Activated T-cell treated with anti-CD3 and anti-CD28 coated beads for 4 hours (primary cell): ENCODE results near the gene MYLK.

Source experiments
- DNase-seq: peaks from one replicate; pipeline ENCODE4 v3.0.0-alpha.2; 2020

MYLK gene

DNA sequence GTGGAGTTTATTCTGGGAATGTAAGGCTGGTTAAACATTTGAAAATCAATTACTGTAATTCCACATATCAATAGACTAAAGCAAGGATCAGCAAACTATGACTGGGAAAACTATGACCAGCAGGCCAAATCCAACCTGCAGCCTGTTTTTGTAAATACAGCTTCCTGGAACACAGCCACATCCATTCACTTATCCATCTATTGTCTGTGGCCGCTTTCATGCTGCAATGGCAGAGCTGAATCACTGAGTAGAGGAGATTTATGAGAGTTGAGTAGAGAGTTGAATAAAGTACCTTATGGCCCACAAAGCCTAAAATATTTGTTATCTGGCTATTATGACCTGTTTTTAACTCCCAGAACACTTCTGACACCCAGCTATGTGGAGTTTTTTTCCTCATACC is 12.2 kb downstream of the MYLK start:
- DNase-seq = no peak

DNA sequence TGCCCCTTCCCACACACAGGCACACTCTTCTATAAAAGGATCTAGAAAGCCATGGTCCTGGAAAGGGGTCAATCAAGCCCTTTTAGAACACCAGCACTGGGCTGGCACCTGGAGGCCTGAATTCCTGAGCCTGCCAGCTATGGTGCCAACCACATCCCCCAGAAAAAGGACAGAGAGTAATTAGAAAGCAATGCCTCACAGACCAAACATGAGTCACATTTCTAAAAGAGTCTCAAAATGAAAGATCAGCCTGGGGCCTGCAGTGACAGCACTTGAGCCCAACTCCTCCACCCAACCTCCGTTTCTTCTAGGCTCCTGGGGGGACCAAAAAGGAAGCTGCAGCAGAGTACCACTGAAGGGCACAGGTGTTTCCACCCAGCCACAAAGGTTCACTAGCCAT is 14.1 kb downstream of the MYLK start:
- DNase-seq = no peak

DNA sequence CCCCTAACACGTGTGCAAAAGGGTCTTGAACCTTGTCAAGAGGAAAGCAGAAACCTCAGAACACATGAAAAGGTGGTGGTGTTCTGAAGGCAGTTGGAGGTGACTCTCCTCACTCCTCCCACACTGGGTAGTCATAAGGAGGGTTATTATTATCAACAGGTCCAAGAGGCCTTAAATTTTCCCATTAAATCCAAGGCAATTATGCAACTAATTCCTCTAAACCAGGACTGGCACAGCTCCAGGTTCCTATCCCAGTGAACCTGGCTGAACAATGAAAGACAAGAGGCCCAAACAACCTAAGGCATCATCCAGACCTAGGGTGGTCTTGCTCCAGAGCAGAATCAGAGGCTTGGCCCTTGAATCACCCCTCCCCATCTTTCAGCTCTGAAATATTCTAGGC is 15.0 kb downstream of the MYLK start:
- no peak for DNase-seq

DNA sequence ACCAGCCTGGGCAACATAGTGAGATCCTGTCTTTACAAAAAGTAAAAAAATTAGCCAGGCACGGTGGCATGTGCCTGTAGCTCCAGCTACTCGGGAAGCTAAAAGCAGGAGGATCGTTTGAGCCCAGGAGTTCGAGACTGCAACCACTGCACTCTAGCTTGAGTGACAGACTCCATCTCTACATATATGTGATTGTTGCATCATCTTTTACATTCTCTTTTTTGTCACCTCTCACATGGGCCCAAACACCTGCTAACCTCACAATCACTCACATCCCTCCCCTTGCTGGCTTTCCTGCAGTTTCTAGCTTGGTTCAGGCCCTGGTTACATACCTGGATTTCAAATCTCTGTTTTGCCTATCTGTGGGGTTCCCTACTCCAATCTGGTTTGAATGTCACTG is 19.4 kb downstream of the MYLK start:
- no peak for DNase-seq

DNA sequence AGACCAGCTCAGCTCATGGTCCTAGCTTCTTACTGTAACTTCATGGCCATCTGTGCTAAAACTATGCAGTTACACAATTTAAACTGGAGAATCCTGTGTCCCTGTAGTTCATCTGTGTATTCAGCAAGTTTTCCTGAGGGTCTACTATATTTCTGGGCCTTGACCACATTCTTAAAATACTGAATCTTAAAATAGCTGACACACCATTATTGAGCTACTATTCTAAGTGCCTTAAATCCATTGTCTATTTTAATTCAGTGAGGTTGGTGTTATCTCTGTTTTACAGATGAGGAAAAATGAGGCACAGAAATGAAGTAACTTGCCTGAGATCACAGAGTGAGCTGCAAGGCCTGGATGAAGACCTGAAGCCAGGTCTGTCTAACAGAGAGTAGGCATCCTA is 22.0 kb downstream of the MYLK start:
- no peak for DNase-seq

GRCh38 chr3:123861081-123861836 is 22.9 kb downstream of the MYLK start:
- no peak for DNase-seq

DNA sequence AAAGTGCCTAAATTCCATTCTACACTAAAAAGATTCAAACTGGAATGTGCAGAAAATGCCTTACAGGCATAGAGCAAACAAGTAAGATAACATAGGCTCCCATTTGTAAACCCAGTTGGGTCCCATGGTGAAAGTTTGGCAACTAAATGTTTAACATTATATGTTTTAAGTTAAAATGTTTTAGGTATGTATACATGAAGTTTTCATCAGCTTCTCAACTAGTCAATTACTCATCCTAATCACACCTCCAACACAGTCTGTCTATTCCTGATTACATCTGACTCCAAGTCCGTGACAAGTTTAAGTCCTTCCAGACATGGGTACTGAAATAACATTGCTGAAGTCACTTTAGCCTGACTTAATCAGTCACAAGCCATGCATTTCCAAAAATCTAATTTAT is 25.0 kb downstream of the MYLK start:
- DNase-seq = no peak

DNA sequence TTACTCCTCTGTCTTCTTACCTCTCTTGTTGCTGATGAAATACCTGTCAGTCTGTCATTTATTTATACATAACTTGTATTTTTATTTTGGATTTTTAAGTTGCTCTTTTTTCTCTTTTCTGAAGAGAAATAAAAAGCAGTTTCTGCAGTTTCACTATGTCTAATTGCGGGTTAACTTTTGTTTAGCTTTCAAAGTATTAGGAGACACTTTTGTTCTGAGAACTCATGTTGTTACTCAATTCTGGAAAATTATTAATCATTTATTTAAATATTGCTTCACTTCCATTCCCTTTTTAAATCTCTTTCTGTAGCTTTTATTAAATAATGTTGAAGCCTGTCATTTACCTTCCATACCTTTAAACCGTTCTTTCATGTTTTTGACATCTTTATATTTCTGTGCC is 29.2 kb downstream of the MYLK start:
- no peak for DNase-seq

- no peak for DNase-seq
Measured at GRCh38 chr3:123853686-123854372, 30.3 kb downstream of the MYLK start.

DNA sequence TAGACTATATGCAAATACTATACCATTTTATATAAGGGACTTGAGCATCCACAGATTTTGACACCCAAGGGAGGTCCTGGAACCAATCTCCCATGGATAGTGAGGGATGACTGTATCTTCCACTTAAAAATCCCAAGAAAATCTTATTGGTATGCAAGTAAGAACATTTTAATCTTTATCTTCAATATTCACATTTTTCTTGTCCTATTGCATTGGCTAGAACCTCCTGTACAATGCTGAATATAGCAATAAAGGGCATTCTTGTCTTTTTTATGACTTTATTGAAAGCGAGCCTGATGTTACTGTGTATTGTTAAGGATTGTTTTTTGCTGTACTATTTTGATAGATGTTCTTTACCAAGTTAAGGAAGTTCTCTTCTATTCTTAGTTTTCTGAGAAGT is 36.9 kb downstream of the MYLK start:
- DNase-seq = no peak

GRCh38 chr3:123843668-123844067 is 40.5 kb downstream of the MYLK start:
- no peak for DNase-seq

GRCh38 chr3:123842711-123843110 is 41.4 kb downstream of the MYLK start:
- no peak for DNase-seq

- DNase-seq = no peak
Measured at GRCh38 chr3:123841476-123842238, 42.5 kb downstream of the MYLK start.

- no peak for DNase-seq
Measured at GRCh38 chr3:123840961-123841360, 43.2 kb downstream of the MYLK start.

- DNase-seq = no peak
Measured at GRCh38 chr3:123837858-123838257, 46.3 kb downstream of the MYLK start.

- DNase-seq = no peak
Measured at GRCh38 chr3:123834631-123835030, 49.5 kb downstream of the MYLK start.

DNA sequence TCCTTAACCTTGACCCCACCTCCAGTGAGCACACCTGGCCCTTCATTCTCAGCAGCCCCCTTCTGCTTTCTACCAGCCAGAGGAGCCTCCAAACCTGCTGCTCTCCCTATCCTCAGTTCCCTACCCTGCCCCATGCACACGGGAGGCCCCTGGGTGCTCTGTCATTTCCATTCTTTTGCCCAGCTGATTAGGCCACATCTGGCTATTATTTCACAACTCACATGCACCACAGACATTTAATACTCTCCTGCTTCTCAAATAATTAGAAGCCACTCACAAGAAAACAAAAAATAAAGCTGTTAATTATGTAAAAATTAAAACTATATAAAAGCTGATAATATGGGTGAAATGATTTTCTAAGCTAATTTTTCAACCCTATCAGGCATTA is 50.7 kb downstream of the MYLK start:
- DNase-seq = no peak

GRCh38 chr3:123832692-123833397 is 51.3 kb downstream of the MYLK start:
- no peak for DNase-seq

DNA sequence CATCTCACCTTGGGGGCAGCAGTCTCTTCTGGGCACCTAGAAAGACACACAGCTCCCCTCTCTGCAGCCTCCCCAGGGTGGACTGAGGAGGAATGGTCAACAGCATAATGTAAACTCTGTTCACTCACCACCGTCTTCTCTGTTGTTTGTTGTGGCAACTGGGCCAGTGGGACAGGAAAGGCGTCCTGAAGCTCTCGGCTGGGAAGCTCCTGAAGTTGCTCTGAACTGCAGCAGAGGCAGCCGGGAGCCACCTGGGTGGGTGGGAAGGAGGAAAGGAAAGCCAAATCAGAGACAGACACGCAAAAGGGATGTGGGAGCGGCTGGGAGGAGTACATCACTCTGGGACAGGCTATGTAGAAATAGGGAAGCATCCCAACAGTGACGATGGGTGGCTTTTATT is 52.7 kb downstream of the MYLK start:
- no peak for DNase-seq

- DNase-seq = no peak
Measured at GRCh38 chr3:123821920-123822319, 62.2 kb downstream of the MYLK start.

DNA sequence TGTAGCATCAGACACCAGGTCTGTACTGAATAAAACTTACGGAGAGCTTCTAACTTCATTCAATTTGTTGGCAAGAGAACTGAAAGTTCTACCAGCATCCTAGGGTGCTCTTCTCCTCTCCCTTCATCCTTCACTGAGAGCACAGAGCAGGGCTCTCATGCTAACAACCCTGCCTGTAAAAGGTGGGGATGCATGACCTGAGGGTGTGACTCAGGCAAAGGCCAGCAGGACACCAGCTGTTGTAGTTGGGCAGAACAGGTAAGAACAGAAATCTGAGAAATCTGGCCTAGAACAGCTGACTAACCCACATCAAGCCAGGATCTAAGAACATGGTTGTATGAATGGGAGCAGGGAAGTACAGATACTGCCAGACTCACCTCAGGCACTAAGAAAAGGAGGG is 64.2 kb downstream of the MYLK start:
- no peak for DNase-seq

GRCh38 chr3:123818921-123819429 is 65.2 kb downstream of the MYLK start:
- DNase-seq = no peak

DNA sequence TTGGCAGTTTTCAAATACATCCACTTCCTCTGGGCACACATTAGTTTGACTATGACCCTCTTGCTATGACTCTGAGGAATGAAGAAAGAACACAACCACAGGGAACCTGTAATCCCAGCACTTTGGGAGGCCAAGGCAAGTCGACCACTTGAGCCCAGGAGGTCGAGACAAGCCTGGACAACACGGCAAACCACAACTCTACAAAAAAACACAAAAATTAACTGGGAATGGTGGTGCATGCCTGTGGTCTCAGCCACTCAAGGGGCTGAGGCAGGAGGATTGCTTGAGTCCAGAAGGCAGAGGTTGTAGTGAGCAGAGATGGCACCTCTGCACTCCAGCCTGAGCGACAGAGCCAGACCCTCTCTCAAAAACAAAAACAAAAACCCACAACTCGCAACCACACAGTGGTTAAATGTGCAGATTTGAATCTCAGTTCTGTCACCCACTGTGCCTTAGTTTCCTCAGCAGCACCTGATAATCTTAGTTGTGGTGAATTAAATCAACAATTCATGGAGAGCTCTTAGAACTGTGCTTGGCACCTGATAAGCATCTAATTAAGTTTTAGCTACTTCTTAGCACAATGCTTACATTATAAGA is 65.7 kb downstream of the MYLK start:
- no peak for DNase-seq
